NCI-H1694 treated with DMSO at 0.1 percent for 48 hours (cell line): ENCODE results near the gene OR4N2.
"Not testable (repeated sequence)": the region's sequence is repeated elsewhere in the genome, so short reads cannot be mapped to it uniquely, and the experiment has no call there.

Experiments used
- DNase-seq: peaks from one replicate; lab custom pipeline; 2025; lab: John Stamatoyannopoulos, UW

The OR4N2 gene

GRCh38 chr14:19834203-19834848, 30.8 kb downstream of the OR4N2 start:
- DNase-seq, result not testable (repeated sequence)

- DNase-seq, result no peak
Observed at GRCh38 chr14:19838433-19838832, 34.9 kb downstream of the OR4N2 start.

GRCh38 chr14:19851365-19851764, 47.8 kb downstream of the OR4N2 start:
- no peak for DNase-seq

- DNase-seq, result not testable (repeated sequence)
Observed at GRCh38 chr14:19866061-19866669, 62.6 kb downstream of the OR4N2 start.

- DNase-seq, result no peak
Observed at GRCh38 chr14:19873178-19873577, 69.6 kb downstream of the OR4N2 start.

- no peak for DNase-seq
Observed at GRCh38 chr14:19874842-19875241, 71.3 kb downstream of the OR4N2 start, which contains the start of gene OR4K2. TSS of gene OR4K2 (plus strand) at chr14:19875142. CDS start at chr14:19876268, 1,126 bp downstream.

GRCh38 chr14:19878029-19878642, 74.6 kb downstream of the OR4N2 start:
- DNase-seq, result peak; percentile 42
